22Rv1 (cell line): Measurements from ENCODE around the gene TMEM88.

ENCODE experiments used
- ZFX ChIP-seq: fragments of 450-650 bp; IDR thresholded peaks from 2 replicates; pipeline ENCODE4 v1.6.1; 2017; ENCODE audit warnings: antibody characterized with exemption, borderline replicate concordance
- TF ChIP-seq, protein P1 (sequence below): fragments of 450-650 bp; IDR thresholded peaks from 2 replicates; pipeline ENCODE4 v1.5.1; 2017; ENCODE audit warnings: mild to moderate bottlenecking

DNA sequence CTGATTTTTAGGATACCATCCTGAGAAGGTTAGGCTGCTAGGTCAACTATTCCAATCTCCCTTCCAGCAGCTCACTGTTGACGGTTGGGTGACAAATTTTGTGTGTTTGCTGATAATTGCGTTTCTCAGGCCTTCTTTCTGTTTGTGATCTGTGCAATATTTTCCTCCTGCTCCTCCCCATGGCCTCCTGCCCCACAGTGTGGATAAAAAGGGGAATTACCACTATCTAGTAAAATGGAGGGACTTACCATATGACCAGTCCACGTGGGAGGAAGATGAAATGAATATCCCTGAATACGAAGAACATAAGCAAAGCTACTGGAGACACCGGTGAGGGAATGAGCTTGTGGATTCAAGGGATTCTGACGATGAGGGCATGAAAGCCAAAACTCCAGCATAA lies 42.9 kb downstream of the TMEM88 start:
- TF ChIP-seq, protein P1, sequence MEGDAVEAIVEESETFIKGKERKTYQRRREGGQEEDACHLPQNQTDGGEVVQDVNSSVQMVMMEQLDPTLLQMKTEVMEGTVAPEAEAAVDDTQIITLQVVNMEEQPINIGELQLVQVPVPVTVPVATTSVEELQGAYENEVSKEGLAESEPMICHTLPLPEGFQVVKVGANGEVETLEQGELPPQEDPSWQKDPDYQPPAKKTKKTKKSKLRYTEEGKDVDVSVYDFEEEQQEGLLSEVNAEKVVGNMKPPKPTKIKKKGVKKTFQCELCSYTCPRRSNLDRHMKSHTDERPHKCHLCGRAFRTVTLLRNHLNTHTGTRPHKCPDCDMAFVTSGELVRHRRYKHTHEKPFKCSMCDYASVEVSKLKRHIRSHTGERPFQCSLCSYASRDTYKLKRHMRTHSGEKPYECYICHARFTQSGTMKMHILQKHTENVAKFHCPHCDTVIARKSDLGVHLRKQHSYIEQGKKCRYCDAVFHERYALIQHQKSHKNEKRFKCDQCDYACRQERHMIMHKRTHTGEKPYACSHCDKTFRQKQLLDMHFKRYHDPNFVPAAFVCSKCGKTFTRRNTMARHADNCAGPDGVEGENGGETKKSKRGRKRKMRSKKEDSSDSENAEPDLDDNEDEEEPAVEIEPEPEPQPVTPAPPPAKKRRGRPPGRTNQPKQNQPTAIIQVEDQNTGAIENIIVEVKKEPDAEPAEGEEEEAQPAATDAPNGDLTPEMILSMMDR, result peak; percentile 16; the same call in 1 of the 2 replicates
- no peak for TF ChIP-seq ZFX
